OCI-LY7 (cell line): ENCODE measurements around the gene CDC42BPA. TPM values are rescaled to one million over a fixed set of nuclear protein-coding genes. Genes with fewer than 3 reads are reported as not detected.

Experiments used
- BruUV-seq: library from RNA; stranded (reverse); fragments of 400-500 nt; replicated peaks from 2 replicates; lab custom pipeline; 2021; lab: Mats Ljungman, UMichigan
- CTCF ChIA-PET: fragments of 300-600 bp; sonication (Branson Sonifier 250); formaldehyde crosslinking; loops from one replicate; lab custom pipeline; 2022; ENCODE audit warnings: antibody characterized with exemption; ENCODE audit not compliant: unreplicated experiment; lab: Charles Lee
- POLR2A ChIA-PET: fragments of 300-600 bp; sonication (Branson Sonifier 250); formaldehyde crosslinking; loops from one replicate; lab custom pipeline; 2022; ENCODE audit warnings: antibody characterized with exemption; lab: Charles Lee
- DNase-seq: peaks from one replicate; pipeline ENCODE4 v3.0.0-alpha.2; 2015; ENCODE audit warnings: low spot score
- H2AFZ ChIP-seq: fragments of 200-600 bp; sonication (generic), shearing (Covaris generic); 2 replicates; pipeline ENCODE4 v1.6.1; 2014; ENCODE audit warnings: mild to moderate bottlenecking, antibody characterized with exemption, low read length, moderate library complexity
- H3K27ac ChIP-seq: fragments of 200-600 bp; sonication (generic); 2 replicates; pipeline ENCODE4 v1.5.1; 2014; ENCODE audit warnings: mixed run types, low read depth, mild to moderate bottlenecking, moderate library complexity, low read length, inconsistent platforms; ENCODE audit not compliant: poor library complexity, severe bottlenecking
- H3K36me3 ChIP-seq: fragments of 200-600 bp; sonication (generic); 2 replicates; pipeline ENCODE4 v1.6.1; 2014; ENCODE audit warnings: mild to moderate bottlenecking, antibody characterized with exemption, low read length, moderate library complexity, mixed read lengths; ENCODE audit not compliant: insufficient read depth
- H3K4me1 ChIP-seq: fragments of 200-600 bp; sonication (generic); 2 replicates; pipeline ENCODE4 v1.5.1; 2014; ENCODE audit warnings: mild to moderate bottlenecking, low read length; ENCODE audit not compliant: insufficient read depth, poor library complexity, severe bottlenecking
- H3K4me2 ChIP-seq: fragments of 200-600 bp; sonication (generic); 2 replicates; pipeline ENCODE4 v1.6.1; 2014; ENCODE audit warnings: mild to moderate bottlenecking, low read length
- H3K4me3 ChIP-seq: fragments of 200-600 bp; sonication (generic); 2 replicates; pipeline ENCODE4 v1.5.1; 2014; ENCODE audit warnings: mild to moderate bottlenecking, low read depth, low read length; ENCODE audit not compliant: poor library complexity, severe bottlenecking
- H3K79me2 ChIP-seq: fragments of 200-600 bp; sonication (generic); 2 replicates; pipeline ENCODE4 v1.6.1; 2016; ENCODE audit warnings: low read depth, mild to moderate bottlenecking, low read length, moderate library complexity, mixed read lengths; ENCODE audit not compliant: insufficient read depth
- H3K9me2 ChIP-seq: fragments of 200-600 bp; sonication (generic); 2 replicates; pipeline ENCODE4 v1.6.1; 2016; ENCODE audit warnings: mild to moderate bottlenecking, low read length, mixed read lengths; ENCODE audit not compliant: insufficient read depth
- H3K9me3 ChIP-seq: fragments of 200-600 bp; sonication (generic); 2 replicates; pipeline ENCODE4 v1.6.1; 2014; ENCODE audit warnings: mild to moderate bottlenecking, mixed run types, low read length, mixed read lengths
- H4K20me1 ChIP-seq: fragments of 200-600 bp; sonication (generic); 2 replicates; pipeline ENCODE4 v1.6.1; 2014; ENCODE audit warnings: mild to moderate bottlenecking, antibody characterized with exemption, low read length, moderate library complexity, mixed read lengths; ENCODE audit not compliant: insufficient read depth
- EZH2phosphoT487 ChIP-seq: fragments of 200-600 bp; sonication (generic); IDR thresholded peaks from 2 replicates; pipeline ENCODE4 v1.6.1; 2018; ENCODE audit warnings: low read depth, borderline replicate concordance, mild to moderate bottlenecking, mixed run types, antibody characterized with exemption, low read length, moderate library complexity, mixed read lengths
- intact Hi-C: fragments of 100-400 bp; cut with micrococcal nuclease; formaldehyde crosslinking; loops from one replicate; pipeline ENCODE4 v1.10.0; 2022; ENCODE audit not compliant: unreplicated experiment
- total RNA-seq, 2 experiments: library from RNA; depleted of rRNA in 1 of 2; stranded (reverse); fragments of >200 nt in 1 of 2; shearing (Covaris generic) in 1 of 2; gene quantifications; 2 replicates each; pipeline ENCODE4 v1.2.3, GENCODE V29; 2014 to 2022
- TF ChIP-seq, protein P1 (sequence below): fragments of 200-600 bp; sonication (generic); conservative IDR thresholded peaks from 2 replicates; pipeline ENCODE4 v1.5.1; 2014; ENCODE audit warnings: mild to moderate bottlenecking, antibody characterized with exemption, low read length, moderate library complexity, mixed read lengths

CDC42BPA gene
- total RNA-seq, 2 experiments from 2014 or later: not detected

DNA sequence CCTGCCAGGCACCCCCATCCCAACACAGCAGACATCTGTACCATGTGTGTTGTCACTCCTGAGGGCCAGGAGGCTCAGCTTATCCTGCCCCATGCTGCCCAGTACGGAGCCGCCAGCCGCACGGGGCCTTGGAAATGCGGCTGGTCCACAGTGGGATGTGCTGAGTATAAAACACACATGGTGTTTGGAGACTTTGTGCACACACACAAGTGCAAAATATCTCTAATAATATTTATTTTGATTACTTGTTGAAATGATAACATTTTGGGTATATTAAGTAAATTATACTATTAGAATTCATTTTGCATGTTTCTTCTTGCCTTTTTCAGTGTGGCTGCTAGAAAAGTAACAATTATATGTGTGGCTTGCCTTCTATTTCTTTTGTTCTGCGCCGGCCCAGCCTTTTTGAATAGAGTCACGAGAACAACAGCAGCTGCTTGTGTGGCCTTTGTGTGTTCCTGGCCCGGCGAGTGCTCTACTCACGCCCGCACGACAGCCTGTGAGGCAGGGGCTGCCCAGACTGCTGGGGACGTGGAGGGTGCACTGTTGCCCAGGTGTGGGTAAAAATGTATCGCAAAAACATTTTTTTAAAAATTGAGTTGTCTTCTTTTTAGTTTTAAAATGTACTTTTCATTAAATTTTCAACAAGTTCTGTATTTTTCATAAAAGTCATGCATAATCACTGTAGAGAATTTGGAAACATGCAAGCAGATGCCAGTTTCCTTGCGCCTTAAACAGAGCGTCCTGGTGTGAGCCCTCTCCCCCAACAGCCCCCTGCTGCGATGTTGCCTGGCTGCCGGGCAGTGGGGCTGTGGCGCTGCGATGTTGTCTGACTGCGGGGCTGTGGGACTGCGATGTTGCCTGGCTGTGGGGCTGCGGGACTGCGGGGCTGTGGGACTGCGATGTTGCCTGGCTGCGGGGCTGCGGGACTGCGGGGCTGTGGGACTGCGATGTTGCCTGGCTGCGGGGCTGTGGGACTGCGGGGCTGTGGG is 342.7 kb downstream of the CDC42BPA start:
- POLR2A ChIA-PET: interaction anchor here (0.7 kb wide), 1 partner anchor 59 kb away, joined by 4 read pairs; no protein-coding TSS in a partner anchor
- Histone ChIP-seq H3K4me1 (no peaks in the 10 kb centered on the region), H3K27ac (no peak overlapping the region), H2AFZ (no peak overlapping the region), H3K9me2 (no peaks in the 10 kb centered on the region), H4K20me1 (no peaks in the 10 kb centered on the region), H3K4me3 (no peak overlapping the region), H3K79me2 (no peaks in the 10 kb centered on the region), H3K4me2 (no peak overlapping the region), H3K36me3 (no peaks in the 10 kb centered on the region), H3K9me3 (no peaks in the 10 kb centered on the region)
- intact Hi-C loops: no loop called here
- CTCF ChIA-PET: no interaction called here
- TF ChIP-seq, protein P1, sequence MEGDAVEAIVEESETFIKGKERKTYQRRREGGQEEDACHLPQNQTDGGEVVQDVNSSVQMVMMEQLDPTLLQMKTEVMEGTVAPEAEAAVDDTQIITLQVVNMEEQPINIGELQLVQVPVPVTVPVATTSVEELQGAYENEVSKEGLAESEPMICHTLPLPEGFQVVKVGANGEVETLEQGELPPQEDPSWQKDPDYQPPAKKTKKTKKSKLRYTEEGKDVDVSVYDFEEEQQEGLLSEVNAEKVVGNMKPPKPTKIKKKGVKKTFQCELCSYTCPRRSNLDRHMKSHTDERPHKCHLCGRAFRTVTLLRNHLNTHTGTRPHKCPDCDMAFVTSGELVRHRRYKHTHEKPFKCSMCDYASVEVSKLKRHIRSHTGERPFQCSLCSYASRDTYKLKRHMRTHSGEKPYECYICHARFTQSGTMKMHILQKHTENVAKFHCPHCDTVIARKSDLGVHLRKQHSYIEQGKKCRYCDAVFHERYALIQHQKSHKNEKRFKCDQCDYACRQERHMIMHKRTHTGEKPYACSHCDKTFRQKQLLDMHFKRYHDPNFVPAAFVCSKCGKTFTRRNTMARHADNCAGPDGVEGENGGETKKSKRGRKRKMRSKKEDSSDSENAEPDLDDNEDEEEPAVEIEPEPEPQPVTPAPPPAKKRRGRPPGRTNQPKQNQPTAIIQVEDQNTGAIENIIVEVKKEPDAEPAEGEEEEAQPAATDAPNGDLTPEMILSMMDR: no peak
- no peak for TF ChIP-seq EZH2phosphoT487
- BruUV-seq: no TSS peak
- no peak for DNase-seq

DNA sequence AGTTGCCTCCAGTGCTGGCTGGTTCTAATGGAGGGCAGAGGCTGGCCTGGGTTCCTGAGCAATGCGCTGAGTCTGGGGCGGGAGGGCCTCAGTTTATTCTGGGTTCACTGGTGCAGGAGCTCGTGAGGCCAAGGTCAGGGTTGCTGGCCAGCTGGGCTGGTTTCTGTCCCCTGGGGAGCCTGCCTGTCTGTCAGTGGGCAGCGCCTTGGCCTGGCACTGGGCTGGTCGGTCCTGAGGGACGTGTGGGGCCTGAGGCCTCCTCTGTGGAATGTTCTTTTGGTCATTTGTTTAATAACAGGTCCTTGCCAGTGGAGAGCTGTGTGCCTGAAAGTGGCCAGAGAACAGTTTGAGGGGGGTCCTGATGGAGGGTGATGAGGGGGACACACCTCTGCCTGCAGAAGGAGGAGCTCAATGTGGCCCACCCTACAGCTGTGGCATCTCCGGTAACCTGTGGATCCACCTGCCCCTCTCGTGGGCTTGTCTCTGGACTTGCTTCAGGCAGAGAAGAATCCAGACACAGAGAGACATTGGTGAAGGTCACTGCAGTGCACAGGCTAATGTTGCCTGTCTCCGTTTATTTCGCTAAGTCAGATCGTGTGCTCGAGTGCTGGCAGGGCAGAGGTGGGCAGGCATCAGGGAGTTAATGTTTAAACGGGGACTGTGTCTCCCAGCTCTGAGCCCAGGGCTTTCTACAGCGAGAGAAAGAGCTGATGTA is 343.6 kb downstream of the CDC42BPA start:
- intact Hi-C loops: no loop called here
- CTCF ChIA-PET: no interaction called here

More for the DNA sequence above, 343.6 kb downstream of the CDC42BPA start:
- Histone ChIP-seq H3K9me3 (no peaks in the 10 kb centered on the region), H3K36me3 (no peaks in the 10 kb centered on the region), H3K79me2 (no peaks in the 10 kb centered on the region), H3K4me3 (no peak overlapping the region), H3K4me2 (no peak overlapping the region), H2AFZ (no peak overlapping the region), H4K20me1 (no peaks in the 10 kb centered on the region), H3K4me1 (no peaks in the 10 kb centered on the region), H3K27ac (no peak overlapping the region), H3K9me2 (no peaks in the 10 kb centered on the region)
- TF ChIP-seq, protein P1: no peak
- TF ChIP-seq EZH2phosphoT487: no peak
- no TSS peak for BruUV-seq
- POLR2A ChIA-PET: no interaction called here
- no peak for DNase-seq
